B cell (primary cell): Measurements from ENCODE around the gene CAMK4.

Experiments used
- CTCF ChIP-seq: fragments of 200-600 bp; IDR thresholded peaks from one replicate; pipeline ENCODE4 v1.8.0; 2022; ENCODE audit warnings: antibody characterized with exemption, mild to moderate bottlenecking
- EZH2 ChIP-seq: IDR thresholded peaks from 2 replicates; pipeline ENCODE4 v1.6.1; 2012; ENCODE audit warnings: borderline replicate concordance, low read depth, mild to moderate bottlenecking, moderate library complexity, low read length; ENCODE audit not compliant: insufficient read depth, poor library complexity, severe bottlenecking

- TF ChIP-seq EZH2: no peak
- no peak for TF ChIP-seq CTCF
Observed at GRCh38 chr5:111384220-111384619, 160.0 kb downstream of the CAMK4 start.
